Mucosa of descending colon (tissue), 3 donors: ENCODE data around the gene CACNG6. TPM values are rescaled to one million over a fixed set of nuclear protein-coding genes. Genes with fewer than 3 reads are reported as not detected.

Source experiments
- ATAC-seq: fragments of 200-7000 bp; cut with Tn5 transposase; one replicate; pipeline ENCODE4 v1.9.1; 2020; ENCODE audit warnings: mild to moderate bottlenecking, moderate library complexity
- DNase-seq, 3 donors: peaks; one replicate each; pipeline ENCODE4 v3.0.0-alpha.2; 2020
- H3K36me3 ChIP-seq: fragments of 200-600 bp; one replicate; pipeline ENCODE4 v1.8.0; 2021; ENCODE audit warnings: low read depth, mild to moderate bottlenecking
- H3K4me1 ChIP-seq: fragments of 200-600 bp; one replicate; pipeline ENCODE4 v1.8.0; 2021; ENCODE audit warnings: low read depth, mild to moderate bottlenecking
- H3K4me3 ChIP-seq: fragments of 200-600 bp; one replicate; pipeline ENCODE4 v1.8.0; 2021; ENCODE audit warnings: mild to moderate bottlenecking
- H3K9me3 ChIP-seq: fragments of 200-600 bp; one replicate; pipeline ENCODE4 v1.8.0; 2021; ENCODE audit warnings: mild to moderate bottlenecking
- intact Hi-C, 2 donors: fragments of 100-400 bp; cut with DNase I in 1 of 2; cut with micrococcal nuclease in 1 of 2; formaldehyde crosslinking; loops; one replicate each; pipeline versions ENCODE4 v1.11.0 to v1.11.1; 2022; cut with DNase I, micrococcal nuclease
- total RNA-seq, 3 donors: library from RNA; stranded (reverse); fragmentation: NEBNext Ultra II Directional in 2 of 3; extraction: Animal tissue kit (Norgen Biotek cat#: 25700) in 2 of 3; gene quantifications; one replicate each; pipeline versions ENCODE4 v1.2.1 to v1.2.4, GENCODE V29; 2021 to 2023
- TF ChIP-seq, protein P1 (sequence below): fragments of 200-600 bp; IDR thresholded peaks from one replicate; pipeline ENCODE4 v1.8.0; 2022; ENCODE audit warnings: antibody characterized with exemption, mild to moderate bottlenecking
- donor health status: DM: no; HTN: no; CAD: no; lungs with moderate emphysema.
- donor health status: DM: no; HTN: no; CAD: no.
- donor health status: DM: no; HTN: yes; CAD: no.

The CACNG6 gene
- total RNA-seq, 3 donors from 2014 or later = not detected

DNA sequence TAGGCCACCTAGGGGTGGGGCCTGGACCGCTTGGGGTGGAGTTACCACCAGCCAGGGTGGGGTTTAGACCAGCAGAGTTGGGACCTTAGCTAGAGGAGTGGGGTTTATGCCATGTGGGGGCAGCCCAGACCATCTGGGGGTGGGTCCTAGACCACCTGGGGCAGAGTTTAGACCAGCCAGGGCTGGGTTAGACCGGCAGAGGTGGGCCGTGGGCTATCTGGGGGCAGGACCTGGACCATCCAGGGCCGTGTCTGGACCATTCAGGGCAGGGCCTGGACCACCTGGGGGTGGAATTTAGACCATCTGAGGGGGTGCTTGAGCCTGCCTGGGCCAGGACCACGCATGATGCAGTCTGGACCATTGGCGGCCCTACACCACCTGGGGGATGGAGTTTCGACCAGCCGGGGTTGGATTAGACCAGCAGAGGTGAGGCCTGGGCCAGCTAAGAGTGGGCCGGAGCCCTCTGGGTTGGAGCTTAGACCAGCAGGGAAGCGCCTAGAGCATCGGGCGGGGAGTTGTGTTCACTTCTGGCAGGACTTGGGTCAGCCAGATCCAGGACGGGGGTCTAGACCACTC lies 10.0 kb upstream of the CACNG6 start:
- no peak for ATAC-seq
- TF ChIP-seq, protein P1, sequence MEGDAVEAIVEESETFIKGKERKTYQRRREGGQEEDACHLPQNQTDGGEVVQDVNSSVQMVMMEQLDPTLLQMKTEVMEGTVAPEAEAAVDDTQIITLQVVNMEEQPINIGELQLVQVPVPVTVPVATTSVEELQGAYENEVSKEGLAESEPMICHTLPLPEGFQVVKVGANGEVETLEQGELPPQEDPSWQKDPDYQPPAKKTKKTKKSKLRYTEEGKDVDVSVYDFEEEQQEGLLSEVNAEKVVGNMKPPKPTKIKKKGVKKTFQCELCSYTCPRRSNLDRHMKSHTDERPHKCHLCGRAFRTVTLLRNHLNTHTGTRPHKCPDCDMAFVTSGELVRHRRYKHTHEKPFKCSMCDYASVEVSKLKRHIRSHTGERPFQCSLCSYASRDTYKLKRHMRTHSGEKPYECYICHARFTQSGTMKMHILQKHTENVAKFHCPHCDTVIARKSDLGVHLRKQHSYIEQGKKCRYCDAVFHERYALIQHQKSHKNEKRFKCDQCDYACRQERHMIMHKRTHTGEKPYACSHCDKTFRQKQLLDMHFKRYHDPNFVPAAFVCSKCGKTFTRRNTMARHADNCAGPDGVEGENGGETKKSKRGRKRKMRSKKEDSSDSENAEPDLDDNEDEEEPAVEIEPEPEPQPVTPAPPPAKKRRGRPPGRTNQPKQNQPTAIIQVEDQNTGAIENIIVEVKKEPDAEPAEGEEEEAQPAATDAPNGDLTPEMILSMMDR = no peak
- no peak overlapping the region for H3K4me3 ChIP-seq
- intact Hi-C loops = no loop called here
- no peaks in the 10 kb centered on the region for H3K9me3 ChIP-seq
- DNase-seq = no peak
- peaks cover 3% of the 10 kb centered on the region for H3K4me1 ChIP-seq
- no peaks in the 10 kb centered on the region for H3K36me3 ChIP-seq

DNA sequence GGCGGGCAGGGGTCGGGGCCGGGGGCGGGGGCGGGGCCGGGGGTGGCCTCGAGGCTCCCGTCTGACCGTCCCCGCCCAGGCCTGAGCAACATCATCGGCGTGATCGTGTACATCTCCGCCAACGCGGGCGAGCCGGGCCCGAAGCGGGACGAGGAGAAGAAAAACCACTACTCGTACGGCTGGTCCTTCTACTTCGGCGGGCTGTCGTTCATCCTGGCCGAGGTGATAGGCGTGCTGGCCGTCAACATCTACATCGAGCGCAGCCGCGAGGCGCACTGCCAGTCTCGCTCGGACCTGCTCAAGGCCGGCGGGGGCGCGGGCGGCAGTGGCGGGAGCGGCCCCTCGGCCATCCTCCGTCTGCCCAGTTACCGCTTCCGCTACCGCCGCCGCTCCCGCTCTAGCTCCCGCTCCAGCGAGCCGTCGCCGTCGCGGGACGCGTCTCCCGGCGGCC lies 9.4 kb upstream of the CACNG6 start:
- Histone ChIP-seq H3K9me3 (no peaks in the 10 kb centered on the region), H3K36me3 (no peaks in the 10 kb centered on the region), H3K4me3 (no peak overlapping the region), H3K4me1 (peaks cover 3% of the 10 kb centered on the region)
- ATAC-seq = no peak
- intact Hi-C loops = no loop called here
- DNase-seq = no peak
- TF ChIP-seq, protein P1 = no peak

DNA sequence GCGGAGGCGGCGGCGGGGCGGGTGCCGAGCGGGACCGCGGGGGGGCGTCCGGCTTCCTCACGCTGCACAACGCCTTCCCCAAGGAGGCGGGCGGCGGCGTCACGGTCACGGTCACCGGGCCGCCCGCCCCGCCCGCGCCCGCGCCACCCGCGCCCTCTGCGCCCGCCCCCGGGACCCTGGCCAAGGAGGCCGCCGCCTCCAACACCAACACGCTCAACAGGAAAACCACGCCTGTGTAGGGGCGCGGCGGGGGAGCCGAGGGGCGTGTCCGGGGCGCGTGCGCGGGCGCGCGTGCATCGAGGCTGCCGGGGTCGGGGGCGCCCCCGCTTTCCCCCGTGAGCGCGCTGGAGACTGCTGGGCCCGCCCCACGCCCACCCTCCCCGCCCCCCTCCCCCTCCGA lies 8.8 kb upstream of the CACNG6 start:
- DNase-seq (peak in 2 of 3 donors; percentile 34 to 52), ATAC-seq (peak; percentile 13)
- Histone ChIP-seq H3K4me3 (no peak overlapping the region), H3K36me3 (no peaks in the 10 kb centered on the region), H3K9me3 (no peaks in the 10 kb centered on the region), H3K4me1 (peaks cover 3% of the 10 kb centered on the region)
- TF ChIP-seq, protein P1 = no peak
- intact Hi-C loops = no loop called here

DNA sequence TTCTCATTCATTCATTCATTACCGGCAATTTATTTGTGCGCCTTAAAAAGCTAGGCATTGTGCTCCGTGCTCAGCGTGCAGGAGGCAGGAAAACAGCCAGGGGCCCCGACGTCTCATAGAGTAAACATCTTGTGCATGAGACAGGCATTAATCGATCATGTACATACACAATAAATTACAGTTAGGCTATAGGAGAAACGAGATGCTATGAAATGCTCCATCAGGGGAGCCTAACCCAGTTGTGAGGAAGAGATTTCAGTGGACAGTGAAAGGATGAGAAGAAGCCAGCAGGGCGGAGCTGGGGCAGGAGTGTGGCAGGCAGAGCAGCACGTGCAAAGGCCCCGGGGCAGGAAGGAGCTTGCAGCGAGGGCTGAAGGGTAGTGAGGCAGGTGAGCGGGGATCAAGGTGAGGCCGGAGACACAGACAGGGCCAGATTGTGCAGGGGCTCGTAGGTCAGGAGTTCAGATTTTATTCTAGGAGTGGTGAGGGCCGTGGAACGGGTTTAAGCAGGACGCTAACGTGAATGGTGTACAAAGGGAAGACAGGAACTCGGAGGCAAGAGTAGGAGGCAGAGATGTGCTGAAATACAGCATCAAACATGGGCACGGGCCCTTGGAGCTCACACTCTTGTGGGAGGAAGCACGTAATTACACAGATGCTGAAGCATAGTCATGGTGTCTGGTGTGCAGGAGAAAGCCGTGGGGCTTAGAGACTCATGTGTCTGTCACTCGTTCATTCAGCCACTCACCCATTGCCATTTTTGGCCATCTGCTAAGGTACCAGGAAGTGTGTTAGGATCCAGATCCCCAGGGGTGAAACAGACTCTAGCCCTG lies 7.8 kb upstream of the CACNG6 start:
- Histone ChIP-seq H3K36me3 (no peaks in the 10 kb centered on the region), H3K4me3 (no peak overlapping the region), H3K9me3 (no peaks in the 10 kb centered on the region), H3K4me1 (peaks cover 3% of the 10 kb centered on the region)
- no peak for DNase-seq
- ATAC-seq = no peak
- intact Hi-C loops = no loop called here
- TF ChIP-seq, protein P1 = no peak

DNA sequence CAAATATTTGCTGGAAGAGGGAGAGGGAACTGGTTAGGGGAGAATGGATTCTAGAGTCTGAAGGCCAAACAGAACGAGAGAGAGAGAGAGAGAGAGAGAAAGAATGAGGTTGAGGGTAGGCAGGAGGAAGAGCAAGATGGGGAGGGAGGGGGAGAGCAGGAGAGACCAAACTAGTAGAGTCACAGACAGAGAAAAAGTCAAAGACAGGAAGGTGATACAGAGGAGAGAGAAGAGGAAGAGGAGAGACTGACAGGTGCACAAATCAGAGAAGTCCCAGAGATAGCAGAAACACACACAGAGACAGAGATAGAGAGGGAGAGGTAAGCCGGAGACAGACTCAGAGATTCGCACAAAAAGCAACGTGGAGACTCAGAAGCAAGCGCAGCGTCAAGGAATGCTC lies 5.6 kb upstream of the CACNG6 start:
- no peak overlapping the region for H3K4me3 ChIP-seq
- TF ChIP-seq, protein P1 = no peak
- ATAC-seq = no peak
- H3K9me3 ChIP-seq = no peaks in the 10 kb centered on the region
- no peak for DNase-seq
- H3K36me3 ChIP-seq = no peaks in the 10 kb centered on the region
- intact Hi-C loops = no loop called here
- H3K4me1 ChIP-seq = peaks cover 3% of the 10 kb centered on the region
